Vagina (tissue), 2 donors: ENCODE data around the gene OPRL1.

ENCODE experiments used
- POLR2A ChIP-seq, 2 donors: fragments of 450-650 bp; IDR thresholded peaks; one replicate each; pipeline ENCODE4 v1.6.1; 2017; ENCODE audit warnings: antibody characterized with exemption in 2 of 2, mild to moderate bottlenecking in 2 of 2, moderate library complexity in 2 of 2
- TF ChIP-seq, protein P1 (sequence below), 3 experiments: fragments of 450-650 bp in 2 of 3; fragments of 200-600 bp in 1 of 3; sonication (generic) in 1 of 3; IDR thresholded peaks; one replicate each; pipeline ENCODE4 v1.5.1; 2017 to 2019; ENCODE audit warnings: antibody characterized with exemption in 3 of 3, mild to moderate bottlenecking in 2 of 3, moderate library complexity in 2 of 3

DNA sequence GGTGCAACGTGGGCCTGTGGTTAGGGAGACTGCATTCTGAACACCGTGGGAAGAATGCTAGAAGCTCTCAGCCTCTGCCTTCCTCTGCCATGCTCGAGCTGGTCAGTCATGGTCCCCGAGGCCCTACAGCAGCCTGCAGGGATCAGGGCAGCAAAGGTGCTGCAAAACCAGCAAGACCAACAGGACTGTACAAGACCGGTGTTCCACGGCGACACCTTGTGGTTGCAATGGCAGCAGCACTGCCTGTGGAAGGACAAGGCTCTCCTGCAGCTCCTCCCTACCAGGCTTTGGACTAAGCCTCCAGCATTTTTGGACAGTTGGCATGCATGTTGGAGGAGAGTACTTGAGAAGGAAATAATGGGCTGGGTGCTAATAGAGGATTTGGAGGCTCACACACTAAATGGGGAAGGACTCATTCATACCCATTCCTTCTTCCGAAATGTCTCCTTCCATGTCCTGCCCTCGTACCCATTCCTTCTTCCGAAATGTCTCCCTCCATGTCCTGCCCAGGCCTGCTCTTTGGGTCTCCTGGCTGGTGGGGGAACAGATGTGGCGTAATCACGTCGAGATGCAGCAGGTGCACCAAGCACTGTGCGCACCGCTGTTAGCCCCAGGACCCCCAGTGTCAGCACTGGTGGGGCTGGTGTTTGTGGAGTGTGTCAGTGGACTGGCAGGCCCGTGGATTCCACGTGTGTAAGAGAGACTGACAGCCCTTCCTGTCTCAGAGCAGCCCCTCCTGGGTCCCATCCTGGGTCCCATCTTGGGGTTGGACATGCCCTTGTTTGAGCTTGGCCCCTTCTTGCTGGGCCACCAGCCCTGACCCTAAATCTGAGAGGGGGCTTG lies 65.8 kb downstream of the OPRL1 start:
- TF ChIP-seq POLR2A (IDR thresholded peaks at IDR 0.05), result no peak
- TF ChIP-seq, protein P1, sequence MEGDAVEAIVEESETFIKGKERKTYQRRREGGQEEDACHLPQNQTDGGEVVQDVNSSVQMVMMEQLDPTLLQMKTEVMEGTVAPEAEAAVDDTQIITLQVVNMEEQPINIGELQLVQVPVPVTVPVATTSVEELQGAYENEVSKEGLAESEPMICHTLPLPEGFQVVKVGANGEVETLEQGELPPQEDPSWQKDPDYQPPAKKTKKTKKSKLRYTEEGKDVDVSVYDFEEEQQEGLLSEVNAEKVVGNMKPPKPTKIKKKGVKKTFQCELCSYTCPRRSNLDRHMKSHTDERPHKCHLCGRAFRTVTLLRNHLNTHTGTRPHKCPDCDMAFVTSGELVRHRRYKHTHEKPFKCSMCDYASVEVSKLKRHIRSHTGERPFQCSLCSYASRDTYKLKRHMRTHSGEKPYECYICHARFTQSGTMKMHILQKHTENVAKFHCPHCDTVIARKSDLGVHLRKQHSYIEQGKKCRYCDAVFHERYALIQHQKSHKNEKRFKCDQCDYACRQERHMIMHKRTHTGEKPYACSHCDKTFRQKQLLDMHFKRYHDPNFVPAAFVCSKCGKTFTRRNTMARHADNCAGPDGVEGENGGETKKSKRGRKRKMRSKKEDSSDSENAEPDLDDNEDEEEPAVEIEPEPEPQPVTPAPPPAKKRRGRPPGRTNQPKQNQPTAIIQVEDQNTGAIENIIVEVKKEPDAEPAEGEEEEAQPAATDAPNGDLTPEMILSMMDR (IDR thresholded peaks at IDR 0.05), result no peak
